ENCODE results near the gene TBX4. TPM values are rescaled to one million over a fixed set of nuclear protein-coding genes. Genes with fewer than 3 reads are reported as not detected.
"Not testable (repeated sequence)": the region's sequence is repeated elsewhere in the genome, so short reads cannot be mapped to it uniquely, and the experiment has no call there.

Gene TBX4
- polyA plus RNA-seq, 1 donor from 2014 or later, result not detected

GRCh38 chr17:61508912-61509311 is 56.7 kb downstream of the TBX4 start:
- H3K27me3 Mint-ChIP-seq, result peaks cover 9% of the 10 kb centered on the region

GRCh38 chr17:61509454-61509853 is 57.2 kb downstream of the TBX4 start:
- not testable (repeated sequence) for H3K4me3 Mint-ChIP-seq, H3K27ac Mint-ChIP-seq, H3K9me3 Mint-ChIP-seq, H3K36me3 Mint-ChIP-seq, H3K4me1 Mint-ChIP-seq, H3K27me3 Mint-ChIP-seq

More at GRCh38 chr17:61508912-61509311, 56.7 kb downstream of the TBX4 start:
- Mint-ChIP-seq H3K27ac (no peak overlapping the region), H3K4me1 (peaks cover 0 to 1% (median 0%) of the 10 kb centered on the region in 3 donors), H3K36me3 (no peaks in the 10 kb centered on the region), H3K4me3 (no peak overlapping the region), H3K9me3 (peaks cover 0 to 1% (median 0%) of the 10 kb centered on the region in 3 donors)

- H3K4me3 Mint-ChIP-seq, result no peak overlapping the region
- H3K27me3 Mint-ChIP-seq, result peaks cover 9% of the 10 kb centered on the region
- H3K36me3 Mint-ChIP-seq, result no peaks in the 10 kb centered on the region
- no peak overlapping the region for H3K27ac Mint-ChIP-seq
- peaks cover 0 to 1% (median 0%) of the 10 kb centered on the region in 3 donors for H3K9me3 Mint-ChIP-seq
- H3K4me1 Mint-ChIP-seq, result no peaks in the 10 kb centered on the region
These were observed 58.0 kb downstream of the TBX4 start for GRCh38 chr17:61510237-61510636.

GRCh38 chr17:61510991-61511390 is 58.8 kb downstream of the TBX4 start:
- Mint-ChIP-seq H3K27me3 (peaks cover 11% of the 10 kb centered on the region), H3K36me3 (no peaks in the 10 kb centered on the region), H3K27ac (no peak overlapping the region), H3K9me3 (peaks cover 0 to 1% (median 0%) of the 10 kb centered on the region in 3 donors), H3K4me3 (no peak overlapping the region), H3K4me1 (no peaks in the 10 kb centered on the region)

- Mint-ChIP-seq H3K4me3 (no peak overlapping the region), H3K4me1 (no peaks in the 10 kb centered on the region), H3K36me3 (no peaks in the 10 kb centered on the region), H3K9me3 (peaks cover 0 to 1% (median 0%) of the 10 kb centered on the region in 3 donors), H3K27me3 (peaks cover 11% of the 10 kb centered on the region), H3K27ac (no peak overlapping the region)
These were observed 59.4 kb downstream of the TBX4 start for GRCh38 chr17:61511480-61512182.

- Mint-ChIP-seq H3K36me3 (no peaks in the 10 kb centered on the region), H3K27ac (no peak overlapping the region), H3K9me3 (no peaks in the 10 kb centered on the region), H3K27me3 (peaks cover 10% of the 10 kb centered on the region), H3K4me1 (no peaks in the 10 kb centered on the region), H3K4me3 (no peak overlapping the region)
These were observed 62.3 kb downstream of the TBX4 start for GRCh38 chr17:61514491-61514890.

GRCh38 chr17:61517265-61517664 is 65.0 kb downstream of the TBX4 start:
- Mint-ChIP-seq H3K4me3 (no peak overlapping the region), H3K36me3 (no peaks in the 10 kb centered on the region), H3K27me3 (peaks cover 7% of the 10 kb centered on the region)

GRCh38 chr17:61517843-61518606 is 65.8 kb downstream of the TBX4 start:
- H3K36me3 Mint-ChIP-seq, result no peaks in the 10 kb centered on the region
- no peak overlapping the region for H3K4me3 Mint-ChIP-seq
- peaks cover 7% of the 10 kb centered on the region for H3K27me3 Mint-ChIP-seq
- H3K4me1 Mint-ChIP-seq, result no peaks in the 10 kb centered on the region
- peak overlapping the region in 1 of 3 donors; percentile 26 for H3K27ac Mint-ChIP-seq
- peaks cover 0 to 2% (median 0%) of the 10 kb centered on the region in 3 donors for H3K9me3 Mint-ChIP-seq

More at GRCh38 chr17:61517265-61517664, 65.0 kb downstream of the TBX4 start:
- H3K27ac Mint-ChIP-seq, result no peak overlapping the region
- no peaks in the 10 kb centered on the region for H3K4me1 Mint-ChIP-seq
- H3K9me3 Mint-ChIP-seq, result no peaks in the 10 kb centered on the region

GRCh38 chr17:61519139-61519538 is 66.9 kb downstream of the TBX4 start:
- H3K9me3 Mint-ChIP-seq, result peaks cover 0 to 2% (median 0%) of the 10 kb centered on the region in 3 donors
- peaks cover 14% of the 10 kb centered on the region for H3K27me3 Mint-ChIP-seq
- no peak overlapping the region for H3K4me3 Mint-ChIP-seq
- no peaks in the 10 kb centered on the region for H3K36me3 Mint-ChIP-seq
- peaks cover 0 to 1% (median 0%) of the 10 kb centered on the region in 3 donors for H3K4me1 Mint-ChIP-seq
- no peak overlapping the region for H3K27ac Mint-ChIP-seq

- Mint-ChIP-seq H3K9me3 (peaks cover 0 to 2% (median 0%) of the 10 kb centered on the region in 3 donors), H3K27ac (no peak overlapping the region), H3K4me3 (no peak overlapping the region), H3K27me3 (peaks cover 16% of the 10 kb centered on the region), H3K4me1 (peaks cover 0 to 1% (median 0%) of the 10 kb centered on the region in 3 donors), H3K36me3 (no peaks in the 10 kb centered on the region)
These were observed 67.7 kb downstream of the TBX4 start for GRCh38 chr17:61519754-61520440.

GRCh38 chr17:61520897-61521296 is 68.7 kb downstream of the TBX4 start:
- peaks cover 0 to 1% (median 0%) of the 10 kb centered on the region in 3 donors for H3K4me1 Mint-ChIP-seq
- peaks cover 0 to 2% (median 0%) of the 10 kb centered on the region in 3 donors for H3K9me3 Mint-ChIP-seq
- H3K36me3 Mint-ChIP-seq, result no peaks in the 10 kb centered on the region
- peaks cover 19% of the 10 kb centered on the region for H3K27me3 Mint-ChIP-seq
- no peak overlapping the region for H3K4me3 Mint-ChIP-seq
- H3K27ac Mint-ChIP-seq, result no peak overlapping the region

GRCh38 chr17:61522088-61522487 is 69.9 kb downstream of the TBX4 start:
- Mint-ChIP-seq H3K9me3 (peaks cover 0 to 2% (median 0%) of the 10 kb centered on the region in 3 donors), H3K27ac (no peak overlapping the region), H3K4me3 (no peak overlapping the region), H3K36me3 (no peaks in the 10 kb centered on the region), H3K4me1 (peaks cover 0 to 1% (median 0%) of the 10 kb centered on the region in 3 donors), H3K27me3 (peaks cover 23% of the 10 kb centered on the region)

GRCh38 chr17:61524319-61524718 is 72.1 kb downstream of the TBX4 start:
- H3K27ac Mint-ChIP-seq, result no peak overlapping the region
- no peaks in the 10 kb centered on the region for H3K36me3 Mint-ChIP-seq
- peaks cover 0 to 1% (median 0%) of the 10 kb centered on the region in 3 donors for H3K4me1 Mint-ChIP-seq
- H3K4me3 Mint-ChIP-seq, result no peak overlapping the region
- peaks cover 0 to 2% (median 0%) of the 10 kb centered on the region in 3 donors for H3K9me3 Mint-ChIP-seq
- peaks cover 23% of the 10 kb centered on the region for H3K27me3 Mint-ChIP-seq

- H3K4me1 Mint-ChIP-seq, H3K4me3 Mint-ChIP-seq, H3K27ac Mint-ChIP-seq, H3K36me3 Mint-ChIP-seq, H3K9me3 Mint-ChIP-seq: not testable (repeated sequence)
- peaks cover 17% of the 10 kb centered on the region for H3K27me3 Mint-ChIP-seq
These were observed 75.2 kb downstream of the TBX4 start for GRCh38 chr17:61527441-61527840.

- Mint-ChIP-seq H3K4me3 (no peak overlapping the region), H3K27ac (no peak overlapping the region), H3K27me3 (peaks cover 17% of the 10 kb centered on the region), H3K9me3 (no peaks in the 10 kb centered on the region), H3K4me1 (peaks cover 0 to 1% (median 0%) of the 10 kb centered on the region in 3 donors), H3K36me3 (no peaks in the 10 kb centered on the region)
These were observed 75.9 kb downstream of the TBX4 start for GRCh38 chr17:61528171-61528570.

All from IgD-negative memory B cell (primary cell).